ENCODE data around the gene PANX3.

DNA sequence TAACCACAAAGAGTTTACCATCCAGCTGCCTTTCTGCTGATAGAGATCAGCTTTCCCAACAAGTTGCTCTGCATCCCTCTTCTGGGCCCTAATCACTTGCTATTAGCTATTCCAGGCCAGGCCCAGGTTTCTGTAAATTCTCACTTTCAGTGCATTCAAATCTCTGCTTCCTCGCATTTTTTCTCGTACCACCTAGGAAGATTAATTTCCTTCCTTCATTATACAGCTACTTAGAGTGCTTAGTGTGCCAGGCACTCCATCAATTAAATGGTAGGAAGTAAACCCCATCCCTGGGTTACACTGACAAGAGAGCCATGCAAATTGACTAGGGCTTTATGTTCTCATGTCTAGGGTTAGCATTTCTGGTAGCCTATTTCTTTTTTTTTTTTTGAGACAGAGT lies 52.6 kb downstream of the PANX3 start:
- TF ChIP-seq, protein P1, sequence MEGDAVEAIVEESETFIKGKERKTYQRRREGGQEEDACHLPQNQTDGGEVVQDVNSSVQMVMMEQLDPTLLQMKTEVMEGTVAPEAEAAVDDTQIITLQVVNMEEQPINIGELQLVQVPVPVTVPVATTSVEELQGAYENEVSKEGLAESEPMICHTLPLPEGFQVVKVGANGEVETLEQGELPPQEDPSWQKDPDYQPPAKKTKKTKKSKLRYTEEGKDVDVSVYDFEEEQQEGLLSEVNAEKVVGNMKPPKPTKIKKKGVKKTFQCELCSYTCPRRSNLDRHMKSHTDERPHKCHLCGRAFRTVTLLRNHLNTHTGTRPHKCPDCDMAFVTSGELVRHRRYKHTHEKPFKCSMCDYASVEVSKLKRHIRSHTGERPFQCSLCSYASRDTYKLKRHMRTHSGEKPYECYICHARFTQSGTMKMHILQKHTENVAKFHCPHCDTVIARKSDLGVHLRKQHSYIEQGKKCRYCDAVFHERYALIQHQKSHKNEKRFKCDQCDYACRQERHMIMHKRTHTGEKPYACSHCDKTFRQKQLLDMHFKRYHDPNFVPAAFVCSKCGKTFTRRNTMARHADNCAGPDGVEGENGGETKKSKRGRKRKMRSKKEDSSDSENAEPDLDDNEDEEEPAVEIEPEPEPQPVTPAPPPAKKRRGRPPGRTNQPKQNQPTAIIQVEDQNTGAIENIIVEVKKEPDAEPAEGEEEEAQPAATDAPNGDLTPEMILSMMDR (IDR thresholded peaks at IDR 0.05), result no peak
- no peak for TF ChIP-seq POLR2A (IDR thresholded peaks at IDR 0.05)

Measured in upper lobe of left lung (tissue), 4 donors.